ENCODE measurements around the gene DCPS. TPM values are rescaled to one million over a fixed set of nuclear protein-coding genes. Genes with fewer than 3 reads are reported as not detected.

DCPS gene
- total RNA-seq, 4 donors from 2014 or later: 15.1 to 23.4 (median 16.7) TPM

DNA sequence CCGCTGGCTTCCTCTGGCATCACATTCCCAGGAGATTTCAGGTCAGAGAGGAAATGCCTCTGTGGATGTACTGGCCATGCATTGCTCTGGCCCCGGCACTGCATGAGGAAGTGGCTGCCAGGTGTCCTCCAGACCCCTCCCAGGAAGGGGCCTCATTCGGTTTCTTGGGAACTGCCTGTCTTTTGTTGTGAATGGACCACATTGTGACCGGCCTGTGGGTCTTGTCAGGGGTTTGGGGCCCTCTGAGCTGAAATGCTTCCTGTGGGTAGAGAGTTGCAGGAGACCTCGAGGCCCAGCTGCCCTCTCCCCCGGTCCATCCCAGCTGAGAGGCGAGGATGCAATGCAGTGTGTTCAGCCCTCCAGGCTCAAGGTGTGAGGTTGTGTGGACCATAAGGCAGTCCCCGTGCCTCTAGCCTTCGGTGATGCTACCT lies 32.8 kb downstream of the DCPS start:
- 88 to 96% methylated on average over 7 to 9 of the region's 9 CpGs for WGBS, 2 donors
- TF ChIP-seq, protein P1, sequence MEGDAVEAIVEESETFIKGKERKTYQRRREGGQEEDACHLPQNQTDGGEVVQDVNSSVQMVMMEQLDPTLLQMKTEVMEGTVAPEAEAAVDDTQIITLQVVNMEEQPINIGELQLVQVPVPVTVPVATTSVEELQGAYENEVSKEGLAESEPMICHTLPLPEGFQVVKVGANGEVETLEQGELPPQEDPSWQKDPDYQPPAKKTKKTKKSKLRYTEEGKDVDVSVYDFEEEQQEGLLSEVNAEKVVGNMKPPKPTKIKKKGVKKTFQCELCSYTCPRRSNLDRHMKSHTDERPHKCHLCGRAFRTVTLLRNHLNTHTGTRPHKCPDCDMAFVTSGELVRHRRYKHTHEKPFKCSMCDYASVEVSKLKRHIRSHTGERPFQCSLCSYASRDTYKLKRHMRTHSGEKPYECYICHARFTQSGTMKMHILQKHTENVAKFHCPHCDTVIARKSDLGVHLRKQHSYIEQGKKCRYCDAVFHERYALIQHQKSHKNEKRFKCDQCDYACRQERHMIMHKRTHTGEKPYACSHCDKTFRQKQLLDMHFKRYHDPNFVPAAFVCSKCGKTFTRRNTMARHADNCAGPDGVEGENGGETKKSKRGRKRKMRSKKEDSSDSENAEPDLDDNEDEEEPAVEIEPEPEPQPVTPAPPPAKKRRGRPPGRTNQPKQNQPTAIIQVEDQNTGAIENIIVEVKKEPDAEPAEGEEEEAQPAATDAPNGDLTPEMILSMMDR (IDR thresholded peaks at IDR 0.05): no peak
- no peak for TF ChIP-seq POLR2A (IDR thresholded peaks at IDR 0.05)
- no peak overlapping the region for H3K4me3 ChIP-seq (ENCODE audit: low read depth, poor library complexity, severe bottlenecking)
- no peak for DNase-seq (ENCODE audit: low spot score in 2 of 2)
- intact Hi-C loops (cut with DNase I; ENCODE audit: low total_unique reads): no loop called here

DNA sequence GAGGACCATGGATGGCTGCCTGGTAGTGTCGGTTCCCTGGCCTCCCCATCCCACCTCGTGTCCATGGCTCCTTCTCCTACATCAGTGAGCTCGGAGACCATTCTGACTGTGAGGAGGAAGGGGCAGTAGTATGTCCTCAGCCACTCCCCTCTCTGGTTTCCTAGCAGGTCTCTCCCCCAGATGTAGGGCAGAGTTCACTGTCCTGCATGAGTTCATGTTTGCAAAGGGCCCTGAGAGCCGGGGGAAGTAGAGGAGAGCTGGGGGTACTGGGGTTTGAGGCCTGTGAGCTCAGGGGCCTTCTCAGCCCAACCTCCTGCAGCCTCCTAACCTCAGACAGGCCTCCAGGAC lies 33.2 kb downstream of the DCPS start:
- 91 to 95% methylated on average over 3 to 4 of the region's 4 CpGs for WGBS, 2 donors
- no peak for TF ChIP-seq POLR2A (IDR thresholded peaks at IDR 0.05)
- intact Hi-C loops (cut with DNase I; ENCODE audit: low total_unique reads): no loop called here
- no peak overlapping the region for H3K4me3 ChIP-seq (ENCODE audit: low read depth, poor library complexity, severe bottlenecking)
- DNase-seq (ENCODE audit: low spot score in 2 of 2): no peak

DNA sequence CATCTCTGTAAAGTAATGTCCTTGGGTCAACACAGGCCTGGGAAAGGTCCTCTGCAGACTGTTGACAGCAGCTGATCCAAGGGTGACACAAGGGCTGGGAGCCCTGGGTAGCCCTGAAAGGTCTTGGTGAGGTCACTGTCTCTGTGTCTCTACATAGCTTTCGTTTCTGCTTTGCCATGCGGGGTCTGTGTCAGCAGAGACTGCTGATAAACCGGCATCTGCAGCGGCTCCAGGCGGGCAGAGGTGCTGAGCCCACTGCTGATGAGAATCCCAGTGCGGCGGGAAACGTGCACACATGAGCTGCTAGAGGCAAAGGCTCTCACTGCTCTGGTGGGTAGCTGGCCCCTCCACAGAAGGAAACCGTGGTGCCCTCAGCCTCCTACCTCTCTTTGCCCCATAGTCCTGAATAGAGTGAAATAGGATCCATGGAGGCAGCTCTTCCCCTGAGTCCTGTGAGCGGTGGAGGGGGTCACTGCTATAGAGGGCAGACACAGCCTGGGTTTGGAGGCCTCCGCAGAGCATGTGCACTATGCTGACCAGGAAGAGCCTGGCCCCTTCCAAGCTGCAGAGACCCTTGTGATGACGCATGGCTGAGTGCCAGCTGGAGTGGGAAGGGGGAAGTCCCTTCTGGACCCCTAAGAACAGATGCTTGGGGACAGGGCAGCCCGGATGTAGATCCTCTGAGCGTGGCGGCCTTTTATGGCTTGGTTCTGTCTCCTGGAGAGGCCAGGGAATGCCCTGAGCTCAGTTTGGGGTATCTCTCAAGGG lies 33.8 kb downstream of the DCPS start:
- 88 to 89% methylated on average over 15 of the region's 15 CpGs for WGBS, 2 donors
- TF ChIP-seq, protein P1 (IDR thresholded peaks at IDR 0.05): no peak
- DNase-seq (ENCODE audit: low spot score in 2 of 2): no peak
- intact Hi-C loops (cut with DNase I; ENCODE audit: low total_unique reads): no loop called here
- no peak overlapping the region for H3K4me3 ChIP-seq (ENCODE audit: low read depth, poor library complexity, severe bottlenecking)

DNA sequence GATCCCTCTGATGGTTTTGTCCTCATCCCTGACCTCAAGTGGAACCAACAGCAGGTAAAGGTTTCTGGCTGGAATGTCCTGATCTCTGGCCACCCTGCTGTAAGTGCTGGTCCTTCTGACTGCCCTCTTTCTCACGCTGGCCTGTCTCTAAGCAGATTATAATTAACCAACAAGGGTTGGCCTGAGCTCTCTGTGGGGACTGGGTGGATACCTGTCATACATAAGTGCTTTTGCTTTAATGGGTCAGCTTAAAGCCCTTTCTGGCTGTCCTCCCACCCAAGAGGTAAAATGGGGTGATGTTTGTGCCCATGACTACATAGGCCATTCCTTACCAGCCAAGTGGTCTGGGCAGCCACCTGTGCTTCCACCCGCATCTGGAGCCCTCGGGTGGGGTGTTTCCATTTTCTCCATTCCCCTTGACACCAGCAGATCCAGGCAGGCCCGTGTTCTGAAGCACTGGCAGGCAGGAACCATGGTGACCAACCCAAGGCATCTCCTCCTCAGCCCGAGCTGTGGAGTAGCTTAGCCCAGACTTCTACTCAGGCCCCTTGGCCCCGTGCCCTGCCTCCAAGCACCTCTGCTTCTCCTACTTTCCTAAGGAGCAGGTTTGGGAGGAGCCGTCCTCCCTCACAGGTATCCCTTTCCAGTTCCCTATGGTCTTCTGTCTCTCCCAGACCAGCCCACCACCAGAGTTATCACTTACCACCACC lies 34.6 kb downstream of the DCPS start:
- intact Hi-C loops (cut with DNase I; ENCODE audit: low total_unique reads): no loop called here
- WGBS, 2 donors: 83 to 85% methylated on average over 7 of the region's 7 CpGs
- TF ChIP-seq POLR2A (IDR thresholded peaks at IDR 0.05): no peak
- TF ChIP-seq, protein P1 (IDR thresholded peaks at IDR 0.05): no peak
- no peak overlapping the region for H3K4me3 ChIP-seq (ENCODE audit: low read depth, poor library complexity, severe bottlenecking)
- no peak for DNase-seq (ENCODE audit: low spot score in 2 of 2)

DNA sequence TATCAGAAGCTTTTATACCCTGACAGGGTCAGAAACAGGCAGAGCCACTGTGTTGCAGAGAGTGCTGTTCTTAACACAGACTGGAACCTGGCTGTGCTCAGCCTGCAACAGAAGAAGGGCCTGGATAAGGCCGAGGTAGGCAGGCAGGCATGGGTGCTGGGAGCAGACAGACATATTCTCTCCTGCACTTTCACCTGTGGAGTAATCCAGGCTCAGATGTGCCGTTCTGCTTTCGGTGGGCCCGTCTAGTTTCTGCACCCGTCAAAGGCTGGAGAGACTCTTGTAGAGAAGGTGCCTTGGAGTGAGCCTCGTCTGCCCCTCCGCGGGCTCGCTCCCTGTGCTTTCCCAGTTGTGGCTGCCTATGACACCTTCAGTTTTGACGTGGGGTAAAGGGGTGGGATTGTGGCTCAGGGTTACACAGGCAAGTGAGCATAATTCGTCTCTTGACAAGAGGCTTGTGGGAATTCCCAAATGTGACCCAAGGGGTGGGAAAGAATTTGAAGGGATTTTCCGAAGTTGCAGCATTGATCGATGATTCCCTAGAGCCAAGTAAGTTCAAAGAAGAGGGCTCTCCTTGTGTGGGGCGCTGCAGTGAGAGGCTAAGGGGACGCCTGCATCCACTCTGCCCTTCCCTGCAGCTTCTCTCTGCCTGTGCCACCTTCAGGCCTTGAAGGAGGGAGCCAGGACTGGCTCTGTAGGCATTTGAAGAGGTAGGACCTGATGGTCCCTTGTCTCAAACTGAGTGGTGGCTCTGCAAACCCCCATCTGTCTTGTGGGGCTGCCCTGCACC lies 35.4 kb downstream of the DCPS start:
- TF ChIP-seq, protein P1 (IDR thresholded peaks at IDR 0.05): no peak
- no peak for TF ChIP-seq POLR2A (IDR thresholded peaks at IDR 0.05)
- DNase-seq (ENCODE audit: low spot score in 2 of 2): no peak
- 76 to 80% methylated on average over 15 of the region's 15 CpGs for WGBS, 2 donors
- H3K4me3 ChIP-seq (ENCODE audit: low read depth, poor library complexity, severe bottlenecking): no peak overlapping the region
- intact Hi-C loops (cut with DNase I; ENCODE audit: low total_unique reads): no loop called here

DNA sequence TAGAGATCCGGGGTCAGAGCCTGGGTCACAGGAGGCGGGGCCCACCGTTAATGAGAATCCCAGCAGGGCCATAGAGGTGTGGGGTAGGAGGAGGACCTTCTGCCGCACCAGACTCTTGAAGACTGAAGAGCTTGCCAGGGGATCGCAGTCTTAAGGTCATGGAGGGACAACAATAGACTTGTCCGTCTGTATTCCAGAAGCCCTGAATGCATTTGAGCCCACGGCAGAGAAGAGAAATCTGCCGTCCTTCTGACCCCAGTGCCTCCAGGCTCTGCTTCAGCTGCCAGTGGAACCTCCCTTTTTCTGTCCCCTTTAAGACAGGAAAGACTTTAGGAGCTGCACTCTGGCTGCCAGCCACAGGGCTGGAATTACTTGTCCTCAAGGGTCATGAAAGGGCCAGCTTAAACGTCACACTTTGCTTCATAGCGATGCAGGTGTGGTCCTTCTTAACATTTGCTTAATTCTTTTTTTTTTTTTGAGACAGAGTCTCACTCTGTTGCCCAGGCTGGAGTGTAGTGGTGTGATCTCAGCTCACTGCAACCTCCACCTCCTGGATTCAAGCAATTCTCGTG lies 36.1 kb downstream of the DCPS start:
- no peak overlapping the region for H3K4me3 ChIP-seq (ENCODE audit: low read depth, poor library complexity, severe bottlenecking)
- 61 to 67% methylated on average over 8 to 11 of the region's 11 CpGs for whole genome bisulfite sequencing, 2 donors
- TF ChIP-seq POLR2A (IDR thresholded peaks at IDR 0.05): no peak
- TF ChIP-seq, protein P1 (IDR thresholded peaks at IDR 0.05): no peak
- no peak for DNase-seq (ENCODE audit: low spot score in 2 of 2)
- intact Hi-C loops (cut with DNase I; ENCODE audit: low total_unique reads): no loop called here
